HEK293T (cell line): ENCODE results near the gene BAZ1B.

Experiments
- CTCF ChIA-PET: fragments of 350-600 bp; formaldehyde crosslinking; extraction: SDS; loops from one replicate; lab custom pipeline; 2021; ENCODE audit warnings: antibody characterized with exemption, inconsistent platforms; lab: Yijun Ruan, JAX
- POLR2A ChIA-PET: fragments of 350-600 bp; formaldehyde crosslinking; extraction: SDS; loops from one replicate; lab custom pipeline; 2020; ENCODE audit warnings: antibody characterized with exemption, inconsistent platforms; lab: Yijun Ruan, JAX
- DNase-seq: peaks from one replicate; pipeline ENCODE4 v3.0.0; 2012; ENCODE audit warnings: mixed read lengths; ENCODE audit errors: extremely low spot score
- ARNT ChIP-seq: fragments of 450-650 bp; IDR thresholded peaks from 2 replicates; pipeline ENCODE4 v1.6.1; 2017; ENCODE audit warnings: mild to moderate bottlenecking
- BHLHE40 ChIP-seq: fragments of 450-650 bp; IDR thresholded peaks from 2 replicates; pipeline ENCODE4 v1.6.1; 2016; ENCODE audit warnings: mild to moderate bottlenecking, moderate library complexity, borderline replicate concordance
- CTBP1 ChIP-seq: fragments of 450-650 bp; IDR thresholded peaks from 2 replicates; pipeline ENCODE4 v1.6.1; 2016; ENCODE audit warnings: borderline replicate concordance
- ELF4 ChIP-seq: fragments of 450-650 bp; IDR thresholded peaks from 2 replicates; pipeline ENCODE4 v1.6.1; 2017; ENCODE audit warnings: antibody characterized with exemption
- FOXA1 ChIP-seq: fragments of 450-650 bp; IDR thresholded peaks from 2 replicates; pipeline ENCODE4 v1.6.1; 2016; ENCODE audit warnings: mild to moderate bottlenecking
- FOXK2 ChIP-seq: fragments of 450-650 bp; IDR thresholded peaks from 2 replicates; pipeline ENCODE4 v1.6.1; 2016; ENCODE audit warnings: mild to moderate bottlenecking
- FOXM1 ChIP-seq: fragments of 450-650 bp; IDR thresholded peaks from 2 replicates; pipeline ENCODE4 v1.6.1; 2017; ENCODE audit warnings: mild to moderate bottlenecking, borderline replicate concordance
- HDGF ChIP-seq: fragments of 450-650 bp; IDR thresholded peaks from 2 replicates; pipeline ENCODE4 v1.6.1; 2017; ENCODE audit warnings: antibody characterized with exemption, borderline replicate concordance
- L3MBTL2 ChIP-seq: fragments of 450-650 bp; conservative IDR thresholded peaks from 2 replicates; pipeline ENCODE4 v1.6.1; 2016; ENCODE audit warnings: mild to moderate bottlenecking
- LEF1 ChIP-seq: fragments of 450-650 bp; IDR thresholded peaks from 2 replicates; pipeline ENCODE4 v1.6.1; 2017; ENCODE audit warnings: mild to moderate bottlenecking, borderline replicate concordance
- NFRKB ChIP-seq: fragments of 450-650 bp; IDR thresholded peaks from 2 replicates; pipeline ENCODE4 v1.6.1; 2016; ENCODE audit warnings: mild to moderate bottlenecking, moderate library complexity
- PKNOX1 ChIP-seq: fragments of 450-650 bp; IDR thresholded peaks from 2 replicates; pipeline ENCODE4 v1.6.1; 2016
- SP1 ChIP-seq: fragments of 450-650 bp; IDR thresholded peaks from 2 replicates; pipeline ENCODE4 v1.6.1; 2017
- SUZ12 ChIP-seq: fragments of 450-650 bp; IDR thresholded peaks from 2 replicates; pipeline ENCODE4 v1.6.1; 2016; ENCODE audit warnings: mild to moderate bottlenecking
- TARDBP ChIP-seq: fragments of 450-650 bp; IDR thresholded peaks from 2 replicates; pipeline ENCODE4 v1.6.1; 2016
- ZNF384 ChIP-seq: fragments of 450-650 bp; IDR thresholded peaks from 2 replicates; pipeline ENCODE4 v1.6.1; 2016

BAZ1B gene

GRCh38 chr7:73565675-73566340 lies 43.7 kb upstream of the BAZ1B start:
- ChIA-PET CTCF (interaction anchor here (1.4 kb wide), 1 partner anchor 160 kb away, joined by 3 read pairs; no protein-coding TSS in a partner anchor), POLR2A (interaction anchor here (0.7 to 3.7 kb wide), 3 partner anchors 9 to 173 kb away, joined by 3 to 18 read pairs (median 9); partner anchors contain the start of genes ABHD11, BCL7B and TBL2)
- DNase-seq: no peak
- TF ChIP-seq PKNOX1: no peak
- TF ChIP-seq ARNT: no peak
- no peak for TF ChIP-seq LEF1
- TF ChIP-seq SUZ12: no peak
- TF ChIP-seq SP1: no peak
- TF ChIP-seq ZNF384: no peak
- TF ChIP-seq ELF4: no peak
- TF ChIP-seq FOXK2: no peak
- TF ChIP-seq NFRKB: no peak
- no peak for TF ChIP-seq CTBP1
- TF ChIP-seq TARDBP: no peak
- TF ChIP-seq FOXA1: no peak
- TF ChIP-seq FOXM1: no peak
- TF ChIP-seq L3MBTL2: no peak
- no peak for TF ChIP-seq HDGF
- TF ChIP-seq BHLHE40: no peak

DNA sequence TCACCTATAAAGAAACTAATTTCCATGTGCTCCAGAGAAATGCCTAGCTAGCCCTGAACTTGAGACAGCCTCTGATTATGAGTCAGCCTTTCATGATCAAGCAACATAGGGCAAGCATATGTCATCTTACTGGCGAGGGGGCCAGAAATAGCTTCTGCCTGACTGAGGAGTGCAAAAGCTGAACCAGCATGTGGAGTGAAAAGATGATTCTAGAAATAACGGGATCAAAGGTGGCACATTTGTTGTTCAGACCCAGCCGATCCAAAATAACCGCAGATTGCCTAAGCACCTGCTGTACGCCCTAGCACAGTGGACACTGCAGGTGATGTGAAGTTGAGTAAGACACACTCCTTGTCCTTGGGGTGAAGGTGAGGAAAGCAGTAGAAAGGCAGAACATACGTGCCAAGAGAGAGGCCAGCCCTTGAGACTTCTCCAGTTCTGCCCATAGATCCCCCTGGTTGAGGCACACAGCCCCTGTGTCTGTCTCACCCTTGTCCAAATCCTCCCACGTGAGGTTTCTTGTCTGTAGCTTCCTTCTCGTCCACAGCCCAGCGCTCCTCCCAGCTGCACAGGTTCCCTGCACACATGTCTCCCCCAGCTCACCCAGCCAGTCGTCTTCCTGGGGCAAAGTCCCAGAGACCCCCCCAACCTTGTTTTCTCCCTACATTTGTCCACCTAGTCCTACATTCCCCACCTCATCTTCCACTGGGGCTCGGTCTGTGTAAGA lies 38.2 kb upstream of the BAZ1B start:
- POLR2A ChIA-PET: interaction anchor here (0.9 to 2.4 kb wide), 3 partner anchors 8 to 38 kb away, joined by 3 to 10 read pairs (median 4); partner anchors contain the start of gene BAZ1B
- no peak for DNase-seq
- CTCF ChIA-PET: no interaction called here
- TF ChIP-seq CTBP1 (no peak), HDGF (no peak), LEF1 (no peak), ZNF384 (no peak), FOXK2 (no peak), SUZ12 (no peak), SP1 (no peak), PKNOX1 (no peak), ELF4 (no peak), BHLHE40 (no peak), TARDBP (no peak), FOXA1 (no peak), FOXM1 (no peak), L3MBTL2 (no peak)

DNA sequence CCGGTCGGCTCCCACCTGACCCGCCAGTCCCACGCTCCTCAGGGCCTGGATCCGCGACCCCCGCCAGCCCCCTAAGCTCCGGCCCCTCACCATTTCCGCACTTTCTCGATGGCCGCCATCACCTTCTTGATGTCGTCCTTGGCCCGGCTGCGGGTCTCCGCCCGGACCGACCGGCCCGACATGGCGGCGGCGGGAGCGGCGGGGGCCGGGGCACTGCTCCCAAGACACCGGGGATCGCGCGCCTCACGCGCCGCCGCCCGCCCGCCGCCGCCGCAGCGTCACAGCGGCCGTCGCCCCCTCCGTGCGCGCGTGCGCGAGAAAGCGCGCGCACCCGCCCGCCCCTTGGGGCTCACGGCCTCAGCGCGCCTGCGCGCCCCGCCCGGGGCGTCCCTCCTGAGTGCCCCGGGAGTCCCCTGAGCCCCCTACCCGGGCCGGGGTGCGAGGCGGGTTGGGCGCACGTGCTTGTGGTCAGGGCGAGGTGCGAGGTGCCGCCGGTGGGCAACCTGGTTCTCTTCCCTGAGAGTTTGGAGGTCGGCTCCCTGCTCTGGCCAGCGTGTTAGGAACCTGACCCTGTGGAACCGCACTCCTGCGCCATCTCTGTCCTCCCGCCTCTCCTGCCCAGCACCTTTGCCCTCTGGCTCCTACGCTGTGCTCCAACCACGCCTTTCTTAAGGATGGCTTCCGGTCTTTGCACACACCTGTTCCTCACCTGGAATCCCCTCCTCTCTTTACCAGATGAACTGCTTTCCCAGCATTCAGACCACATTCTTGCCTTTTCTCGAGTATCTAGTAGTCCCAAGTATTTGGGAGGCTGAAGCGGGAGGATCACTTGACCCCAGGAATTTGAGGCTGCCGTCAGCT lies 35.5 kb upstream of the BAZ1B start, which contains the start of gene BCL7B:
Gene BCL7B, minus strand, starts transcription at position 294 of the 861 bp plus-strand sequence. Its CDS starts 112 bp downstream, at position 182.
- ChIA-PET POLR2A (interaction anchor here (0.7 to 1.9 kb wide), 9 partner anchors 8 to 46 kb away, joined by 3 to 25 read pairs (median 6); partner anchors contain the start of genes BAZ1B and TBL2), CTCF (no interaction called here)
- peak; percentile 89 for DNase-seq
- TF ChIP-seq FOXK2: no peak
- no peak for TF ChIP-seq ELF4
- TF ChIP-seq ZNF384: no peak
- no peak for TF ChIP-seq CTBP1
- no peak for TF ChIP-seq BHLHE40
- no peak for TF ChIP-seq SUZ12
- TF ChIP-seq ARNT: no peak
- no peak for TF ChIP-seq TARDBP
- TF ChIP-seq NFRKB: no peak
- no peak for TF ChIP-seq HDGF
- 0 out of 2 replicates have a peak, but pooled peaks have one; percentile 52 for TF ChIP-seq LEF1
- 0 out of 2 replicates have a peak, but pooled peaks have one; percentile 44 for TF ChIP-seq FOXM1
- TF ChIP-seq PKNOX1: no peak
- no peak for TF ChIP-seq SP1
- no peak for TF ChIP-seq FOXA1
- peak; percentile 98 for TF ChIP-seq L3MBTL2

- no peak for TF ChIP-seq SP1
- no peak for TF ChIP-seq FOXA1
- no peak for TF ChIP-seq HDGF
- TF ChIP-seq ZNF384: no peak
- no peak for TF ChIP-seq LEF1
- TF ChIP-seq ELF4: no peak
- no peak for TF ChIP-seq BHLHE40
- no peak for TF ChIP-seq PKNOX1
- no peak for TF ChIP-seq ARNT
- no peak for TF ChIP-seq L3MBTL2
- no peak for TF ChIP-seq TARDBP
- TF ChIP-seq FOXM1: no peak
- TF ChIP-seq CTBP1: no peak
- TF ChIP-seq FOXK2: no peak
- no peak for TF ChIP-seq NFRKB
- no peak for TF ChIP-seq SUZ12
- DNase-seq: peak; percentile 95
- POLR2A ChIA-PET: interaction anchor here (0.6 to 1.9 kb wide), 15 partner anchors 9 to 183 kb away, joined by 3 to 25 read pairs (median 4); partner anchors contain the start of genes BAZ1B and TBL2
- CTCF ChIA-PET: interaction anchor here (0.6 kb wide), 1 partner anchor 187 kb away, joined by 3 read pairs; no protein-coding TSS in a partner anchor
Measured at GRCh38 chr7:73557108-73557396, 35.0 kb upstream of the BAZ1B start.
